A549 treated with DMSO at 1 μM for 4 hours (cell line): Measurements from ENCODE around the gene AREL1. TPM values are rescaled to one million over a fixed set of nuclear protein-coding genes. Genes with fewer than 3 reads are reported as not detected.

Experiments used
- total RNA-seq: library from RNA; stranded (reverse); fragments of 200-300 nt; extraction: Qiagen RNA extraction; gene quantifications from 5 replicates; pipeline ENCODE4 v1.2.3, GENCODE V29; 2022; ENCODE audit warnings: low read depth

Gene AREL1, protein sequence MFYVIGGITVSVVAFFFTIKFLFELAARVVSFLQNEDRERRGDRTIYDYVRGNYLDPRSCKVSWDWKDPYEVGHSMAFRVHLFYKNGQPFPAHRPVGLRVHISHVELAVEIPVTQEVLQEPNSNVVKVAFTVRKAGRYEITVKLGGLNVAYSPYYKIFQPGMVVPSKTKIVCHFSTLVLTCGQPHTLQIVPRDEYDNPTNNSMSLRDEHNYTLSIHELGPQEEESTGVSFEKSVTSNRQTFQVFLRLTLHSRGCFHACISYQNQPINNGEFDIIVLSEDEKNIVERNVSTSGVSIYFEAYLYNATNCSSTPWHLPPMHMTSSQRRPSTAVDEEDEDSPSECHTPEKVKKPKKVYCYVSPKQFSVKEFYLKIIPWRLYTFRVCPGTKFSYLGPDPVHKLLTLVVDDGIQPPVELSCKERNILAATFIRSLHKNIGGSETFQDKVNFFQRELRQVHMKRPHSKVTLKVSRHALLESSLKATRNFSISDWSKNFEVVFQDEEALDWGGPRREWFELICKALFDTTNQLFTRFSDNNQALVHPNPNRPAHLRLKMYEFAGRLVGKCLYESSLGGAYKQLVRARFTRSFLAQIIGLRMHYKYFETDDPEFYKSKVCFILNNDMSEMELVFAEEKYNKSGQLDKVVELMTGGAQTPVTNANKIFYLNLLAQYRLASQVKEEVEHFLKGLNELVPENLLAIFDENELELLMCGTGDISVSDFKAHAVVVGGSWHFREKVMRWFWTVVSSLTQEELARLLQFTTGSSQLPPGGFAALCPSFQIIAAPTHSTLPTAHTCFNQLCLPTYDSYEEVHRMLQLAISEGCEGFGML
- 26.5 to 32.8 TPM (median 28.5 TPM) in 5 replicates for total RNA-seq

DNA sequence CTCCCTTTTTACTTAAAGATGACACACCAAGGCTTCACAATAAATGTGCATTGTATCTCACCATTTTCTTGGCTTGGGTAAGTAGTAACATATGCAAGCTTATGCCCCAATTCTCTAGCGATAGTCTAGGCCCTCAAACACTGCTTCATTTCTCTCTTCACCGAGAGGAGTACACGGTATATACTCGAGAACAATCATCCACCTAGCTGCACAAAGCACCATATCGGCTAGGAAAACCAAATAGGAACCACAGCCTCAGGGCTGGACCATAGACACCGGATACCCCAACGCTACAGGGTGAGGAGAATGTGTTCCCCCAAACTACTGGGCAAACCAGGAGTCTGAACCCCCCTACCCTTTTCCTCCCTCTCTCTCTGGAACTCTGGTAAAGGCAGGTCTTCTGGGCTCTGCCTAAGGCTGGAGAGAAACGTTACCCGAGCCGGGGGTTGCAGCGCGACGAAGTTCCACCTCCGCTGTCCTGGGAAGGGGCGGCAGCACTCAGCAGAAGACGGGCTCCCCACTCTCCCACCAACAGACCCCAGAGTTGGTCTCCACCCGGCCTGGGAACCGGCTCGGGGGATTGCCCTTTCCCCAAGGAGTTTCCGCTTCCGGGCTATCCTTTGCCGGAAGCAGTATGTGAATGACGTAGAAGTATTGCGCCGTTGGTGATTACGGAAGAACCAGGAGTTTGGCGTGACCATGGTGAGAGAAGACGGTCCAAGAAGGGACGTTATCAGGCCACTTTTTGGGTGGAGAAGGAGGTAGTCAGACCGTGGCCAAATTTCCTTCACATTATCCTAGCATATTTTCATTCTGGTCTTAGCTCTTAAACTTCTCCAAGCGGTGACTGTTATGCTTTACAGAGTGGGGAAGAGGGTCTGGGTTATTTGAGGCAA, at the start of gene AREL1, which contains the start of gene FCF1:
TSS of gene AREL1 (minus strand) at position 582 of the 896 bp plus-strand sequence. CDS start 27,465 bp downstream, outside the sequence.
TSS of gene FCF1 (plus strand) at position 646 of the 896 bp plus-strand sequence. CDS start at position 700, 54 bp downstream.

DNA sequence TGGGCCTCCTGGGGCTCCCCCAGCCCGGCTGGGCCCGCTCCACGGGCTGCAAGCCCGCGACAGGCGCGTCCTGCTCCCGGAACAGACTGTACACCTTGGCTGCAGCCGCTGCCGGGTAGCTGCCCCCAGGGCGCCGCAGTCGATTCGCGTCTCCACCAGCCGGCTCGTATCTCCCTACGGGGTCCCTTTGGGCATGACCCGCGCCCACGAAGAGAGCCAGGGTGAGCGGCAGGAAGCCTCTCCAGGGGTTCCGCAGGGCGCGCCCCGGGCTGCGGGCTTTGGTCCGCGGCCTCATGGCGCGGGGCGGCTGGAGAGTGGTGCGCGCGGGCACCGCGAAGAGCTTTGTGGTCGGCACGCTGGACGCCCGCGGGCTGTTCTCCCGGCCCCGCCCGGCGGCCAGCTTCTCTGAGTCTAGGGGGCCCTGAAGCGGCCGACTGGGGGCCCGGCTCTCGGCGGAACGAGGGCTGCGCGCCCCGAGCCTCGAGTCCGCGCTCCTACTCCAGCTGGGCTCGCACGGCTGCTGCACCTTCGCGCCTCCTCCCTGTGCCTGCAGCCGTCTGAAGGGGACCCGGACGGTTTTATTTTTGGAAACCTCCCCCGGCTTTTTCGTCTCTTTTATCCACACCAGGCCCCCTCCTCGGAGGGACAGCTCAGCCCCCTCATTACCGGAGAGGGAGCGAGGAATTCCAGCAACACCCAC, 101.1 kb downstream of the AREL1 start, which contains the start of gene LTBP2:
TSS of gene LTBP2 (minus strand) at position 588 of the 700 bp plus-strand sequence. CDS start at position 295, 293 bp downstream.

Other genes starting within 250 kb of the AREL1 start
- gene NPC2, start 219.8 kb downstream of the AREL1 start, total RNA-seq = 208 to 323 TPM (median 247 TPM) in 5 replicates
- gene ISCA2, start 219.3 kb downstream of the AREL1 start, total RNA-seq = 39.1 to 50.1 TPM (median 43.9 TPM) in 5 replicates
- gene LTBP2, start 100.8 kb downstream of the AREL1 start, total RNA-seq = 10.9 to 15.9 TPM (median 12.1 TPM) in 5 replicates
- gene FCF1, start 64 bp upstream of the AREL1 start, total RNA-seq = 49.9 to 67.2 TPM (median 58.9 TPM) in 5 replicates
- gene YLPM1, start 50.2 kb upstream of the AREL1 start, total RNA-seq = 41.6 to 44.2 TPM (median 43.4 TPM) in 5 replicates
- not detected in 5 replicates for gene PROX2, start 163.1 kb upstream of the AREL1 start, total RNA-seq
- gene DLST, start 168.8 kb upstream of the AREL1 start, total RNA-seq = 91.1 to 99.9 TPM (median 96.7 TPM) in 5 replicates
- 0.33 to 0.92 TPM (median 0.52 TPM) in 5 replicates for gene RPS6KL1, start 210.2 kb upstream of the AREL1 start, total RNA-seq
- gene PGF, start 242.5 kb upstream of the AREL1 start, total RNA-seq = 2.3 to 3.9 TPM (median 3.5 TPM) in 5 replicates